CMK (cell line): ENCODE results near the gene GPR143.

Source experiments
- DNase-seq: peaks from one replicate; pipeline ENCODE4 v3.0.0-alpha.2; 2010; ENCODE audit warnings: low read depth

GPR143 gene

DNA sequence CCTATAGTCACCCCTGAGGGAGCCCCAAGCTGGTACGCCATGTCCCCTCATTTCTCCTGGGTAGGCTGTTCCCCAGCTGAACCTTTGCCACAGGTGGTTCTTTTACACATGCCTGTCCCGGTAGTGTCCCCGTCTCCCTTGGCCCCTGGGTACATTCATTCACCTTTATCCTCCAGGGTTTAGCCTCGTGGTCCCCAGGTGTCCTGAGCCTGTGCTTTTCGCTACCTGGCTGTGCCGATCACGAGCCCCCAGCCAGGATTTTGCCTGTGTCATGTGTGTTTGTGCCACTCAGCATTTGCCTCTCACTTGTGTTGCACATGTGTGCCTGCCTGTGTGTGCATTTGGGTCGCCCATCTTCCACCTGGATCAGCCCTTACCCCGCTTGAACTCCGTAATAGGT lies 57.6 kb downstream of the GPR143 start:
- no peak for DNase-seq

DNA sequence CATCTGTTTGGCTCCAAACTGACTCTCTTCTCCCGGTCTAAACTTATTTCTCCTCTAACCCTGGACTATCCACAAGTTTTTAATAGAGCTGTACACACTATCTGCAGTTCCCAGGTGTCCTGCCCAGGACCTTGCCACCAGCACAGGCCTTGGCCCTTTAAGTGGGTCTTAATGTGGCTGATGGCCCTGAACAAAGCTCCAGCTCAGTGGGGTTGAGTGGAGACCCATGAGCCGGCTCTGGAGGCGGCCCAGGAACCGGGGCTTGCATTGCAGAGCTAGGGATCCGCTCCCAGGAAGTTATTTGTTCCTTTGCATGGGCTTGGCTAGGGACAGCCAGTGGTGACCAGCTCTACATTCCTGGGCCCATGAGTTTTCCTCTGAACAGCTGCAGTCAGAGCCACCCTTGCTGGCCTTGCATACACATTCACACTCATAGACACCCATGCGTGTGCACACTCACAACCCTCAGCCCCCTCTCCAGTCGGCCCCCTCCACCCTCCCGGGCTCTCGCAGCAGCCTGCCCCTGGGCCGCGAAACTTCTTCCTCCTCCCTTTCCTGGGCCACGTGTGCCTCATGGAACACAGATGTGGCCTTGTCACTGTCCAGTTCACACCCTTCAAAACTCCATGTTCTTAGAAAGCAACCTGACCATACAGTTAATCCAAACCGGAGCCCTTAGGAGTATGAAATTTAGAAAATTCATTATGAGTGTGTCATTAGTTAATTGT lies 58.2 kb downstream of the GPR143 start:
- DNase-seq = no peak

DNA sequence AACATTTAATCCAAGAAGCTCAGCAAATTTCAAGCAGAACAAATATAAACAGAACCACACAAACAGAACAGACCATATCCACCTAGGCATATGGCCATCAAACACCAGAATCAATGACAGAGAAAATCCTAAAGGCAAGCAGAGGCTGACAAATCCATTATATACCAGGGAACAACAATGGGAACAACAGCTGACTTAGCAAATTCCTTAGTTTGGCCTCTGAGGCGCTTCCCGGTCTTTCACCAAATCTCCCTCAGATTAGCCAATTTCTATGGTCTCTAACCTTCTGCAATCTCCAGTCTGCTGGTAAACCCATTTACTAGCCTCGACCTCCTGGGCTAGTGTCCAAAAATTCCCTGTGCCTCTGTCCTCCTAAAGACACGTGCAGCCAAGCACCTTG lies 59.2 kb downstream of the GPR143 start:
- DNase-seq = no peak

DNA sequence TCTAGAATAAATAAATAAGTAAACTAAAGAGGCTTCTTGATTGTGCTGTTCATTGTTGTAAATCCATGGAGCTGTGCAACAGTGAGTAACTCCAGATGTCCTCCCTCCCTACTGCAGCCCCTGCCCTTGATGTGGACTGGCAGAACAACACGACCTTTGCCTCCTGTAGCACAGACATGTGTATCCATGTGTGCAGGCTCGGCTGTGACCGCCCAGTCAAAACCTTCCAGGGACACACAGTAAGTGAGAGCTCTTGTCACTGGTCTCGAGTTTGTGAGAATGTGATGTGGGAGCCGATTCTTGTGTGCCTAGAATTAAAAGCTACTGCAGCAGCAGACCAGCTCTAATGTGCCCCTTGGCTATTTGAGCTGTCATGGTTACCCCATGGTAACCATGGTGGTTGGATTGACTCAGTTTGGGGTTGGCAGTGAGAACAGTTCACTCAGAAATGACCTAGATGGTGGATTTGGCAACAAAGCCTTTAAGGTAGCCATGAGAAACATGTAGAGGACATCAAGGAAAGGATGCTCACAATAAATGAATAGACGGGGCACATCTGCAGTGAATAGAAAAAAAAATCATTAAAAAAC lies 60.7 kb downstream of the GPR143 start:
- no peak for DNase-seq

GRCh38 chrX:9703406-9703805 lies 62.2 kb downstream of the GPR143 start:
- no peak for DNase-seq

GRCh38 chrX:9701790-9702189 lies 63.9 kb downstream of the GPR143 start:
- DNase-seq = no peak

GRCh38 chrX:9700555-9700954 lies 65.1 kb downstream of the GPR143 start:
- no peak for DNase-seq

- DNase-seq = no peak
Observed at GRCh38 chrX:9698576-9698975, 67.1 kb downstream of the GPR143 start.

GRCh38 chrX:9693307-9694001 lies 72.2 kb downstream of the GPR143 start:
- DNase-seq = no peak

DNA sequence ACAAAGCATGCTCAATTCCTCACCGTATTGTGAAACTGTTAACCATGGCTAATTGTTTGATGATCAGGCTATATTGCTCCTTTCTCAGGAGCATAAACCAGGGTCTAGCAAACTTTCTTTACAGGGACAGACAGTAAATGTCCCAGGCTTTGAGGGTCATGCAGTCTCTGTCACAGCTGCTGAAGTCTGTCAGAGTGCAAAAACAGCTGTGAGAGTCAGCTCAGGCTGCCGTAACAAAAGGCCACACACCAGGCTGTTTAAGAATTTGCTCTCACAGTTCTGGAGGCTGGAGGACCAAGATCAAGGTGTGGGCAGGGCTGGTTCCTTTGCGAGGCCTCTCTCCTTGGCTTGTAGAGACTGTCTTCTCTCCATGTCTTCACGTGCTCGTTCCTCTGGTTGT lies 75.6 kb downstream of the GPR143 start:
- no peak for DNase-seq

DNA sequence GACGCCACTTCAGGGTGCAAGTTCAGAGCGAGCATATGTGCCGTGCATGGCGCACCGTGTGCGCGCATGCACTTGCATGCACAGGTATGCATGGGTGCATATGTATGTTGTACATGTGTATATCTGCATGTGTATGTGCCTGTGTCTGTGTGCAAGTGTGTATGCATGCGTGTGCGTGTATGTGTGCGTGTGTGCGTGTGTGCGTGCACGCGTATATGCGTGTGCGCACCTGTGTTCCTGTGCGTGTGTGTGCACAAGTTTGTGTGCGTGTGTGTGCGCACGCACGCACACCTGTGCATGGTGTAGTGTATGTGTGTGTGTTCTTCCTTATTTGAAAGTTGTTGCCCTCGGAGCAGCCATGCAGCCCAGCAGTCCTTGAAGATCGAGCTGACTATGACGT lies 76.8 kb downstream of the GPR143 start:
- no peak for DNase-seq

- no peak for DNase-seq
Observed at GRCh38 chrX:9687899-9688298, 77.7 kb downstream of the GPR143 start.

DNA sequence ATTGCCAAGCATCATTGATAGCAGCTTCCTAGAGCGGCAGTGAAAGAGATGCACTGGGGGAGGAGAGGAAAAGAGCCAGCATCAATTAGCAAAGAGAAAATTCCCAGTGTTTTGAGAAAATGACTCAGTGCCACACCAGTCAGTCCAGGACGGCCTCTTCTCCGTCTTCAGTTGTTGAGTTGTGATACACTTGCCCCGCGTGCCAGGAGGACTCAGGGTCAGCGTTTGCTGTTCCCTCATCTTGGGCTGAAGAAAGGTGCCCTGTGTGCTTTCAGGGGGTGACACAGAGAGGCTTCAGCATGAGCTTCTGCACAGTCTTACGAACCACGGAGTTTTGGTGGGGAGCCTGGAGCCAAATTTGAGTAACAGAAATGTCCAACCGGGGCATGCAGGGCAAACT lies 82.3 kb downstream of the GPR143 start:
- no peak for DNase-seq

GRCh38 chrX:9682861-9683260 lies 82.8 kb downstream of the GPR143 start:
- DNase-seq = no peak

DNA sequence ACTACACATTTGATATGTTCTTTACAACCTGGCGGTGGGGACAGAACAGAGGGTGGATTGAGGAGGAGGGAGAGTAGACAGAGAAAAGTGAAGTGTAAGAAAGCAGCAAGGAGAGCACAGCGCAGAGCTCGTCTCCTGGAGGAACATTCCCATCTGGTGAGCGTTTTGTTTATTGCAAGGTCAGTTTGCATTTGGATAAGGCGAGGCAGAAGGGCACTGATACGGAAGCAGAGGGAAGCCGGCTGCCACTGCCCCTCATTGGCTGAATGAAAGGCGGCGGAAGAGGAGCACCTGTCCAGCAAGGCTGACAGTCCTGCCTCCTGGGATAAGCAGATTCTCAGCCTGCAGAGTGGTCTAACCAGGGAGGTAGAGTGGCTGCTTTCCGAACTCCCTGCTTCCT lies 83.2 kb downstream of the GPR143 start:
- DNase-seq = no peak

GRCh38 chrX:9681422-9681821 lies 84.2 kb downstream of the GPR143 start:
- no peak for DNase-seq

GRCh38 chrX:9681011-9681410 lies 84.6 kb downstream of the GPR143 start:
- DNase-seq = no peak

- DNase-seq = no peak
Observed at GRCh38 chrX:9678215-9678965, 87.3 kb downstream of the GPR143 start.

DNA sequence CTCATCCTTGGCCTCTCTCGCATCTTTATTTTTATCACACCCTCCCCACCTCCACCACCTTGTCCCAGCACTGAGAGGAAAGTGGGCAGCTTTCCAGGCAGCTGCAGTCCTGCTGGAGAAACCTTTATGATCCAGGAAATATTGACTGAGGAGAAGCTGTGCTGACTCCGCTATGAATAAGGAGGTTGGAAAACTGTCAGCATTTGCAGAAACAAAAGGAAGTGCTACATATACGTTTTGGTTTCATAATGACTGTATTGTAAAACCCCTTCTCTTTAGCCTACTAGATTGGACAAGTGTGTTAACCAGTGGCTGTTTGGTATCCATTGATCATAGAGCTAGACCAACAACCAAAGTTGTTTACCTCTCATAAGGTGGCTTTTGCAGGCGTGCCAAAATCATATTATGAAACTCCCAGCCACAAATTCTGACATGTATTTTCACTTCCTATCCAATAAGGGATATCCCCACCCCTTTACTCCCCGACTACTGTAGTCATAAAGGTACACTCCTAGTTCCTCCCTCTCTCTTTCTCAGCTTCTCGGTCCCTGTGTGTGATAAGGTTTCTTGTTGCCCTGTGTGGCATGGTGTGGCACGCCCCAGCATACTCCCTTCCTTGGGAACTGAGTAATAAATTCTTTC lies 88.4 kb downstream of the GPR143 start:
- no peak for DNase-seq

GRCh38 chrX:9676738-9677097 lies 88.9 kb downstream of the GPR143 start:
- no peak for DNase-seq

DNA sequence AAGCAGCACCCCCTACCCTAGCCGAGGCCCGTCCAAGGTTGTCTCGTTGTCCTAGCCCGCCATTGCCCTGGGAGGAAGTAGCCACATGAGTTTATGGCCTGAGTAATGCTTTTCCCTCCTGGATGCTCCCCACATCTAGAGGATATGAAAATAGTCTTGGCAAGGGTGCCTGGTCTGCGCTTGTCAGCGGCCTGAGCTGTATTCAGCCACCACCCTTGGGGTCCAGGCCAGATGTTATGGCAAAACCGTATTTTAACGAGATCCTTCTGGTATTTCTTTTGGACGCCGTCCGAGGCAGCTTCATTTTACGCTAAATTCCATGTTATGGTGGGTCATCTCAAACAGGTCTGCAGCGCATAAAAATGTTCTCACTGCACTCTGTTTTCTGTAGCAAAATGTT lies 89.3 kb downstream of the GPR143 start:
- no peak for DNase-seq
